Cardiac muscle cell (in vitro differentiated cells and primary cell): ENCODE data around the gene RIPK4. TPM values are rescaled to one million over a fixed set of nuclear protein-coding genes. Genes with fewer than 3 reads are reported as not detected.

Experiments
- DNase-seq, 2 donors: peaks; one replicate each; pipeline versions ENCODE4 v3.0.0 to v3.0.0-alpha.2; 2010 to 2017; ENCODE audit warnings: low read depth in 1 of 2, low spot score in 1 of 2
- H3K27ac ChIP-seq: fragments of 200-600 bp; sonication (generic); 2 replicates; pipeline ENCODE4 v1.5.1; 2016
- H3K27me3 ChIP-seq: fragments of 200-600 bp; sonication (generic); 2 replicates; pipeline ENCODE4 v1.6.0; 2016; ENCODE audit warnings: control low read depth
- H3K36me3 ChIP-seq: fragments of 200-600 bp; sonication (generic); 2 replicates; pipeline ENCODE4 v1.5.1; 2016; ENCODE audit warnings: control low read depth
- H3K4me1 ChIP-seq: fragments of 200-600 bp; sonication (generic); 2 replicates; pipeline ENCODE4 v1.8.1; 2017; ENCODE audit warnings: low read depth, mild to moderate bottlenecking, mixed run types
- H3K4me3 ChIP-seq: fragments of 200-600 bp; sonication (generic); 2 replicates; pipeline ENCODE4 v1.5.1; 2016; ENCODE audit warnings: mild to moderate bottlenecking
- H3K9me3 ChIP-seq: fragments of 200-600 bp; sonication (generic); 2 replicates; pipeline ENCODE4 v1.5.1; 2017; ENCODE audit warnings: low read depth, mild to moderate bottlenecking, control low read depth
- CTCF ChIP-seq: IDR thresholded peaks from 2 replicates; pipeline ENCODE4 v1.5.1; 2012; ENCODE audit warnings: low read depth, mild to moderate bottlenecking, low read length
- polyA plus RNA-seq: library from polyadenylated mRNA; unstranded; fragments of >200 nt; fragmentation: Nextera tagmentation; extraction: Ambion mirVana; gene quantifications from 2 replicates; pipeline ENCODE4 v1.2.1, GENCODE V29; 2016
- total RNA-seq: library from RNA; depleted of rRNA; stranded (reverse); fragments of >200 nt; gene quantifications from 2 replicates; pipeline ENCODE4 v1.2.3, GENCODE V29; 2016

Gene RIPK4
- total and polyA plus RNA-seq, 2 experiments from 2014 or later, result 0.71 to 2.7 TPM

GRCh38 chr21:41805038-41805437 is 38.2 kb upstream of the RIPK4 start:
- no peaks in the 10 kb centered on the region for H3K9me3 ChIP-seq
- H3K27ac ChIP-seq, result no peak overlapping the region
- TF ChIP-seq CTCF, result no peak
- no peaks in the 10 kb centered on the region for H3K4me1 ChIP-seq
- no peaks in the 10 kb centered on the region for H3K27me3 ChIP-seq
- H3K36me3 ChIP-seq, result no peaks in the 10 kb centered on the region
- no peak for DNase-seq
- H3K4me3 ChIP-seq, result no peak overlapping the region

- no peak for DNase-seq
- Histone ChIP-seq H3K27me3 (no peaks in the 10 kb centered on the region), H3K4me3 (no peak overlapping the region), H3K4me1 (no peaks in the 10 kb centered on the region), H3K36me3 (no peaks in the 10 kb centered on the region), H3K27ac (no peak overlapping the region), H3K9me3 (no peaks in the 10 kb centered on the region)
- no peak for TF ChIP-seq CTCF
These were observed 37.5 kb upstream of the RIPK4 start for GRCh38 chr21:41804381-41804780.

GRCh38 chr21:41803316-41803715 is 36.5 kb upstream of the RIPK4 start:
- H3K27me3 ChIP-seq, result no peaks in the 10 kb centered on the region
- no peaks in the 10 kb centered on the region for H3K36me3 ChIP-seq
- TF ChIP-seq CTCF, result no peak
- no peak overlapping the region for H3K27ac ChIP-seq
- DNase-seq, result no peak
- no peak overlapping the region for H3K4me3 ChIP-seq
- H3K4me1 ChIP-seq, result no peaks in the 10 kb centered on the region
- H3K9me3 ChIP-seq, result no peaks in the 10 kb centered on the region

GRCh38 chr21:41802684-41803083 is 35.8 kb upstream of the RIPK4 start:
- Histone ChIP-seq H3K4me1 (no peaks in the 10 kb centered on the region), H3K36me3 (no peaks in the 10 kb centered on the region), H3K27me3 (no peaks in the 10 kb centered on the region), H3K4me3 (no peak overlapping the region), H3K9me3 (no peaks in the 10 kb centered on the region), H3K27ac (no peak overlapping the region)
- no peak for TF ChIP-seq CTCF
- DNase-seq, result peak in 1 of 2 donors; percentile 12

- H3K27ac ChIP-seq, result no peak overlapping the region
- no peaks in the 10 kb centered on the region for H3K9me3 ChIP-seq
- no peaks in the 10 kb centered on the region for H3K4me1 ChIP-seq
- no peaks in the 10 kb centered on the region for H3K36me3 ChIP-seq
- DNase-seq, result no peak
- TF ChIP-seq CTCF, result no peak
- H3K4me3 ChIP-seq, result no peak overlapping the region
- no peaks in the 10 kb centered on the region for H3K27me3 ChIP-seq
These were observed 35.3 kb upstream of the RIPK4 start for GRCh38 chr21:41802198-41802584.
